GM18502 (cell line): ENCODE measurements around the gene NAP1L4.
"Not testable (repeated sequence)": the region's sequence is repeated elsewhere in the genome, so short reads cannot be mapped to it uniquely, and the experiment has no call there.

Experiments
- ATAC-seq: cut with Tn5 transposase; IDR thresholded peaks from one replicate; pipeline ENCODE4 v1.9.1; 2021; ENCODE audit warnings: mild to moderate bottlenecking; ENCODE audit not compliant: unreplicated experiment, poor library complexity

Gene NAP1L4

DNA sequence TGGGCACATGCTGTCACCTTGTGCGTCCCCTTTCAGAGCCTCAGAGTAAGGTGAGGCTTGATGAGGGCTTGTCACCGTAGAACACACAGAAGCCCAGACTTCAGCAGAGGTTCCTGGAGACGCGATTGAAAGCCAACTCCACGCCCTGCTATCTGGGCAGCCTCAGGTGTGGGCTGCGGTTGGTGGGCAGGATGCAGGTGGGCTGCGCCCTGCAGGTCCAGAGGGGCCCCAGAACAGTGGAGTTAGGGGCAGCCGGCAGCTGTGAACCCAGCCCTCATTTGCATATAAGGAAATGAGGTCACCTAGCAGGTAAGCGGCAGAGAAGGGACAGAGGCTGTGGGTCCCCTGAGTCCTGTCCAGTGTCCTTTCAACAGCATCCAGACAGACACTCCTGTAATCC, 78.4 kb downstream of the NAP1L4 start:
- no peak for ATAC-seq

DNA sequence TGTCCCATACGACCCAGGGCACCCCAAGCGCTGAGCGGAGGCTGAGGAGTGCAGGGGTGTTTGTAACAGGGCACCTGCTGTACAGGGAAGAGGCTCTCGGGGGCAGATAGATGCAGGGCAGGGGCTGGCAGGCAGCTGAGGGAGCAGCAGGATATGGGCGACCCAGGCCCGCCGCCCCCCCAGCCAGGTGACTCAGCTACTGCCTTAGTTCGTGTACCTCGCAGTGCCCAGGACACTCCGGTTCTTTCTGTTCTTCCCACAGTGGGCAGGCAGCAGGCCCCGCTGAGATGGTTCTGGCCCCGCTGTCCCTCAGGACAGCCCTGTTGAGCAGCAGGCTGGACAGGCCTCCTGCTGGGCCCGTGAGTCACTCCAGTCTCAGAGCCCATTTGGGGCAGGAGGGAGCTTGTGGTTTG, 79.1 kb downstream of the NAP1L4 start:
- no peak for ATAC-seq

DNA sequence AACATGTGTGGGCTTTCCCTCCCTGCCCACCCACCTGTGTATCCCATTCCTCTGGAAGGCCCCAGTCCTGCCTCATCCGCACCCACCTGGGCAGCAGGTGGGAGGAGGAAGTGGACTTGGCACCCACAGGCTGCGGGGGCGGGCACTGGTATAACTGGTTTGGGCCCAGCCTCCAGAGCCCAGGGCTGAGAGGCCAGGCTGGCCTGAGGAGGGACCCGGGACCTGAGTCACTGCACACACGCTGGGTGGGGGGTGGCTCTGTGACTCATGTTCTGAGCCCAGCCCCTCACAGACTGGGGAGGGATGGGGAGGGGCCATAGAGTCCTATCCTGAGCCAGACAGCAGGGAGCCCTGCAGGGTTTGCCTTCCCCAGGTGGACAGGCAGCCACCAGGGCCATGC, 79.6 kb downstream of the NAP1L4 start:
- no peak for ATAC-seq

DNA sequence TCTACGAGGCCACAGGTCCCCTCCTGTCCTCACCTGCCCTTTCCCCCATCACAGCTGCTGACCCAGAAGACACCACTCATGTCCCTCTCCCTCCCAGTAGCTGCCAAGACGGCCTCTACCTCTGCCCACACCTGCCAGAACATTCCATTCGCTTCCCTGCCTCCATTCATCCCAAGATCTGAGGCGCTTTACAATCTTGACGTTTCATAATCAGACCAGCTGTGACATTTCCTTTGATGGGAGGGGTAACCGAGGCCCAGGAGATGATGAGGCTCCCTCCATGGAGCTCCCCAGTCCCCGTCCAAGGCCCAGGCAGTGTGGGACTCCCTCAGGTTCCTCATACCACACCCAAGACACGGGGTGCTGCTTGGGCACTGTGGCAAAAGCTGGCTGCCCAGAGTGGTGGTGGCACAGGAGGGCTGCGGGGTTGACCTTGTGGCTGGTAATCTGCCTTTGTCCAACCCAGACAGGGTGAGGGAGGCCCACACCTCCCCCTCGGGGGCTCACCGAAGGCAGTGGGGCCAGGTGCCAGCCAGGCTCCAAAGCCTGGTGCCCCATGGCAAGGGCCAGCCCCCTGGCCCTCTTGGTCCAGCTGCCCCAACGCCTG, 80.2 kb downstream of the NAP1L4 start:
- no peak for ATAC-seq

DNA sequence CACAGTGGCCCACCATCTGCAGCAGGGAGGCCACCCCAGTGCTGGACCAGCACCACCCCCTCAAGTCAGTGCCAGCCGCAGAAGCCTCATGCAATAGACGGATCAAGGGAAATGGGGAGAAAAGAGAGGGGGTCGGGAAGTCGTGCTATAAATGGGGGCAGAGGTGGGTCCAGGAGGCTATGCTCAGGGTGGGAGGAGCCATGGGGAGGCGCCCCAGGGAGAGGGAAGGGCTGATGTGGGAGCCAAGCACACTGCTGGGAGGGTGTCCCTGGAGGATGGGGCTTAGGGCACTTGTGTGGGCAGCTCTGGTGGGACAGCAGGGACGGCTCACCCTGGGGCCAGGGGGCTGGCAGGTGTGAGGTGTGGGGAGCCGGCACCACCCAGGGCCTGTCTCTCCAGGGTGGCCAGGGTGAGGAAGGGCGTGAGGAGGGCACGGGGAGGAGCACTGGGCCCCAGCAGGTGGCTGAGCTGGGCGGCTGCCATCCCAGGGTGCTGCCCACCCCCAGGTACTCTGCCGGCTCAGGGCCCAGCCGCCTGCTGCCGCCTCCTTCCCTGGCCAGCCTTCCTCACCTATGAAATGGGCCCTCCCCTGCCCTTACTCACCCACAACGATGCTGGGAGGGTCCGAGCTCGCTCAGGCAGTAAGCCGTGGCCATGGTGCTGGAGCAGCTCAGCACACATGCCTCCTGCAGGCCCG, 80.9 kb downstream of the NAP1L4 start:
- no peak for ATAC-seq

DNA sequence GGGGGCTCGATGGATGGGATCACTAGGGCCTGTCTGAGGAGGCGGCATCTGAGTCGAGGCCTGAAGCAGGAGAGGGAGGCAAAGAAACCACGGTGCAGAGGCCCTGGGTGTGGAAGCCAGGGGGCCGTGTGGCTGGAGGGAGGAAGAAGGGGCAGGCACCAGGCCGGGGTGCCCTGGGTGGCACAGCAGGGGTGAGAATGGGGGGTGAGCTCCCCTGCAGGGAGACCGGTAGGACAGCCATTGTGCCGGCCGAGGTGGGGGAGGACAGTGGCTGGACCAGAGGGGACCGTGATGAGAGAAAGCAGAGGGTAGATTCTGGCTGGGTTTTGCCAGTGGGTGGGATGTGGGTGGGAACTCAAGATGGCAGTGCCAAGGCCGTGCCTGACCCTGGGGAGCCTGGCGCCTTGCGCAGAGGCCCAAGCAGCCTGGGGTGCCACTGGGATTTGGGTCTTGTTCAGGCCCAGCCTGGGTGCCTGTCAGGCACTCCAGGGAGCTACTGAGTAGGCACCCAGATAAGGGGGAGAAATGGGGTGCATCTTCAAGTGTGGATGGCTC, 81.7 kb downstream of the NAP1L4 start:
- ATAC-seq: no peak

DNA sequence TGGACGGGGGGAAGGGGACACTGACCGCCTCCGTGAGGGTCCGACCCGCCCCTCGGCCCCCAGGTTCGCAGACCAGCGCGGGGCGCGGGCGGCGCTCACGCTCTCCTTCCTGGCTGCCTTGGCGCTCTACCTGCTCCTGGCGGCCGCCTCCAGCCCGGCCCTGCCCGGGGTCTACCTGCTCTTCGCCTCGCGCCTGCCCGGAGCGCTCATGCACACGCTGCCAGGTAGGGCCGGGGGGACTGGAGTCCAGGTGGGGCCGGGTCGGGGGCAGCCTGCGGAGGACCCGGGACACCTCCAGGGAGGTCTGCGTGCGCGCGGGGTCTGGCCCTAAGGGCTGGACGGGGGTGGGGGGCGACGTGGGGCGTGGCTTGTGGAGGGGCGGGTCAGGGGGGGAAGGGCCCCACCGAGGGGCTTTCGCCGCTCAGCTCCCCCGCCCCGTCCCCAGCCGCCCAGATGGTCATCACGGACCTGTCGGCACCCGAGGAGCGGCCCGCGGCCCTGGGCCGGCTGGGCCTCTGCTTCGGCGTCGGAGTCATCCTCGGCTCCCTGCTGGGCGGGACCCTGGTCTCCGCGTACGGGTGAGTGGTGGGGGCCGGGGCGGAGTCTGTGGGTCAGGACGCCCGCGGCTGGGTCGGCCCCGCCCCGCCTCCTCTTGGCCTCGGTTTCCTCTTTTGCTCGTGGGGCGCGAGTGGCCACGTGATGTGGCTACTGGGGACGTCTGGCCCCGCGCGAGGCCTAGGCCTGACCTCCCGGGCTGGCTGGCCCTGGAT, 82.8 kb downstream of the NAP1L4 start:
- no peak for ATAC-seq

DNA sequence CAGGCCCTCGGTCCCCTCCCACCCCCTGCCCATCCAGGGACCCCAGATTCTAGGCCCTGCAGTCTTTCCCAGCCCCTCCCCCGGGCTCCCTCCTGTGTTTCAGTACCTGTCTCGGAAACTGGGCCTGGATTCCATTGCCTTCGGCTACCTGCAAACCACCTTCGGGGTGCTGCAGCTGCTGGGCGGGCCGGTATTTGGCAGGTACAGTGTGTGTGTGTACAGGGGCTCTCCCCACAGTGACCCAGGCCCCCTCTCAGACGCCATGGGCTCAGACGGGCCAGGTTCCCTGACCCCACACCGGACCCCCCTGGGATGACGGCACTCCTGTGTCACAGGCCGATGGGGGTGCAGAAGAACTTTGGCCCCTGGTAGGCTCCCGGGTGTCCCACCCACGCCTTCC, 84.0 kb downstream of the NAP1L4 start:
- ATAC-seq: no peak

DNA sequence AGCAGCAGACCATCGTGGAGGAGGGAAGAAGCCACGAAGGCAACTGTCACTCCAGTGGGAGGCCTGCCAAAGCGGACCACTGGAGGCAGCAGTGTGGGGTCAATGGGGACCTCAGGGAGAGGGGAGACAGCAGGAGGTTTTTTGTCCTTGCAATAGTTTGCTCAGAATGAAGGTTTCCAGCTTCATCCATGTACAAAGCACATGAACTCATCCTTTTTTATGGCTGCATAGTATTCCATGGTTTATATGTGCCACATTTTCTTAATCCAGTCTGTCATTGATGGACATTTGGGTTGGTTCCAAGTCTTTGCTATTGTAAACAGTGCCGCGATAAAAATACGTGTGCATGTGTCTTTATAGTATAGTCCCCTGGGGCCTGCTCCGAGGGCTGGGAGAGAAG, 86.8 kb downstream of the NAP1L4 start:
- not testable (repeated sequence) for ATAC-seq

DNA sequence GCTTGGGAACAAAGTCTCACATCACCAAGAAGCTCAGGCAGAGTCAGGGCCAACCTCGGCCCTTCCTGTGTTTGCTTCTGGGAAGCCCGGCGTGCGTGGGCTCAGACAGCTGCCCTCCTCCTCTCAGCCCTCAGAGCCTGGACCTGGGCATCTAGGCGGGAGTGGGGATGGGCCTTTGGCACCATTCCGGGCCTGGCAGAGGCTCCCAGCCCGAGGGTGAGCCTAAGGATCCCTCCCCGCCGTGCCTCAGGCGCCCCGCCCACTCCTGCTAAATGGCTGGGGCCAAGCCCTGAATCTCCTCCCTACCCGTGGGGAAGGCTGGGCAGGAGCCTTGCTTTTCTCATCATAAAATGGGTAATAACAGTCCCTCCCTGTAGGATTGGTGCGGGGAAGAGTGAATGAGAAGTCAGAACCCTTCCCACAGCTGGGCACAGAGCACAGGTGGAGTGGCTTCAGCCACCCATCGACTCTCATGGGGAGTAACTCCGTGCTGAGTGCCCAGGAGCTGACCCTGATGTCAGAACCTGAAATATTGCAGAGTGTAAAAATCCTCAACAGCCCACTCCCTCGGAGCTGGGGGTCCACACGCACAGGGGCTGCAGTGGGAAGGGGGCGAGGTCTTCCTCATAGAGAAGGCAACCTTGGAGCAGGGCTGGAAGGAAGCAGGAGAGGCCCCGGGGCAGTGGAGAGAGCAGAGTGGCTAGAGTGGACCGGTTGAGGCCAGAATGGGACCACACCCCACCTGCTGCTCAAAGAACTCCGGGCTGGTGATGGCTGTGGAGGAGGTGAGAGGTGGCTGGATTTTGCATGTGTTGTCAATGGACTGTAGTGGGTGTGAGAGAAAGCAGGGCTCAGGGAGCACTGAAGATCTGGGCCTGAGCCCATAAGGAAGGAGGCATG, 87.7 kb downstream of the NAP1L4 start:
- no peak for ATAC-seq

DNA sequence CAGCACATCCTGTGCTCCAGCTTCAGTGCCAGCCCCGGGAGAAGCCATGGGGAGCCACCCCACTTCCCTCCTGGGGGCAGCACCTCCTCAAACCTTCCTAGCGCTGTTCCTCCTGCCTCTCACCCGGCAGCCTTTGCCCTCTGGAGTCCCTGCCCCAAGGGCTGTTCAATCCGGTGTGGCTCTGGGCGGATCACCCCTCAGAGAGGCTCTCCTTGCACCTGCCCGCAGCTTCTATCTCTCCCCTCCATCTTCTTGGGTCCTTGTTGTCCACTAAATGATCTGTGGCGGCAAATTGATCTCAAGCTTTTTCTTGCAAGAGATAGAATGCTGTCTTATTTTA, 88.5 kb downstream of the NAP1L4 start:
- no peak for ATAC-seq

DNA sequence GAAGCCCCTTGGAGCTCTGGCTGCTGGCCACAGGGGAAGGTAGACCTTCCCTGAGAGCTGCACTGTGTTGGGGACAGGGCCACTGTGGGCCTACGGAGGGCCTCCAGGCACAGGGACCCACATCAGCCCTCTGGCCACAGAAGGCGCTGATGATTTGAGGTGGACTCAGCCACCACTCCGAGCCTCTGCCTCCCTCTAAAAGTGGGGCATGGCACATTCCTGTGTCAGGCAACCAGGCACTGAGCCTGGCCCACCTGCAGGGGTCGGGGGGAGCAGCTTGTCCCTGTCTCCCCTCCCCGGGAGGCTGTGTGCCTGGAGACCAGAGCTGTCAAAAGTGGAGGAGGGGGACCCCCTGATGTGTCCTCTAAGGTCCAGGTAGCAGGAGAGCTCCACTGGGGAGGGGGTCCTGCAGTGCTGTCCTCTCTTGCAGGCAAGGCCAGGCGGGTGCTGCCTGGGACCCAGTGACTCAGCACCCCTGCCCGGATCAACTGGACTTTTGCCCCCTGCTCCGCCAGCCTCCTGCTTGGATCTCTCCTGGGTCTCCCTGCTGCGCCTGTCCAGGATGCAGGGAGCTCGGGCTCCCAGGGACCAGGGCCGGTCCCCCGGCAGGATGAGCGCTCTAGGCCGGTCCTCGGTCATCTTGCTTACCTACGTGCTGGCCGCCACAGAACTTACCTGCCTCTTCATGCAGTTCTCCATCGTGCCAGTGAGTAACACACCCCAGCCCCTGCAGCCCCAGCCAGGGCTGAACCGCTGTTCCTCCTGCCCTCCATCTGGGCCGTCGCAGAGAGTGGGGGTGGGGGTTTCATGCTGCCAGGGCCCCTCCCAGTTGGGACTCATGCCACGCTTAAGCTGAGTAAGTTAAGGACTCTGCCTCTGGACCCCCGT, 89.1 kb downstream of the NAP1L4 start:
- no peak for ATAC-seq

DNA sequence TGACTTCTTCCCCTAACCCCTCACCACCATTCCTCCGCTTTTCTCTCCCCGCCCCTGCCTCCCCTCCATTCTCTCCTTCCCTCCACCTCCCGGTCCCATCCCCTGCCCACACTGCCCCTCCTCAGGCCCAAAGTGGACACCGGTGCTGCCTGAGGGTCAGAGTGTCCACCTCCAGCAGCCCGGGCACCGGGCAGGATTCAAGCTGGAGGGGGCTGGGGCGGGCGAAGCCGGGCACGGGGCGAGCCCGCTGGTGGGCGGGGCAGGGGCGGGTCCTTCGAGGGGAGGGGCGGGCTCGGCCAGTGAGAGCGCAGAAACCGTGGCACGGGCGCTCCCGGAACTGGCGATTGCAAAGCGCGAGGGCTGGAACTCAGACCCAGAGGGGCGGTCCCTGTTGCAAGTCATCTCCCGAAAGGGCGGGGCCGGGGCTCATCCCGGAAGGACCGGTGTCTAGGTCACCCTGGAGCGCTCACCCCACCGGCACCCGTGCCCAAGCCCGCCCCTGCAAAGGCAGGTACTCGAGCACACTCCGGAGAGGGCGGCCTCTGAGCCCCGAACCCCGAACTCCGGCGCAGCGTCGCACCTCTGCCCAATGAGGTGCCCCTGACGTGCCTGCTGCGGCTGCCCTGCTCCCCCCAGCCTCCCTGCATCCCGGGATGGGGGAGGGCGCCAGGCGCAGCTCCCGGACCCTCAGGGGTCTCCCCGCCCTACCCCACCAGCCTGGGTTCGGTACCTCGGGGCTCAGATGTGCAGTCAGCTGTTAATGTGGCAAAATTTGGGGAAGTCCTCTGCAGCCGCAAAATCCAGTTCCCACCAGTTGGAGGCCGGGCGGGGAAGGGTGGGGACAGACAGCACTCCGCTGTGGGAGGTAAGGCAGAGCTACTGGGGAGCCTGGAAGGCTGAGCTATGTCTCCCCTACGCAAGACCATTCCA, 90.0 kb downstream of the NAP1L4 start:
- peak; percentile 98 for ATAC-seq

DNA sequence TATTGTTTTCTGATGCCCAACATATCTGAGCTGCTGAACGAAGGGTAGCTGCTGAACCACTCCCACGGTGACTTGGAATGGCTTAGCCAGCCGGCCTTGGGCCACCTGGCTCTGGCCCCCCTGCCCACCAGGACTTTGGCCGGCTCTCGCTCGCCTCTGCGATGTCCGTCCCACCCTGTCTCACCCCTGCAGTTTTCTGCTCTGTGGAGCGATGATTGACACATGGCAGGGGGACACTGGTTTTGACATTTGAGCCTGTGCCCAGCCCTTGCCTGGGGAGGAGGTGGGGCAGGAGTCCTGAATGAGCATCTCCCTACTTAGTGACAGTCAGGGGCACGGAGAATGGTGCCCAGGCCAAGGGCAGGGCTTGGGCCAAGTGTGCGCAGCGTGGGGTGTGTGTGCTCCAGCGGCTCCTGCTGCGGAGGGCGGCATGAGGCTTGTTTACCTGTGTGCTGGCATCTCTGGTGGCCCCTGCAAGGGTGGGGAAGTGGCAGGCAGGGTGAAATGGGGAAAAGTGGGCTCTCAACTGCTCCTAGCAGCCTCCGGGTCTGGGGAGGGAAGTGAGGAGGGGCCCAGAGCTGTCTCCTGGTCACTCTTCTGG, 90.8 kb downstream of the NAP1L4 start:
- no peak for ATAC-seq

DNA sequence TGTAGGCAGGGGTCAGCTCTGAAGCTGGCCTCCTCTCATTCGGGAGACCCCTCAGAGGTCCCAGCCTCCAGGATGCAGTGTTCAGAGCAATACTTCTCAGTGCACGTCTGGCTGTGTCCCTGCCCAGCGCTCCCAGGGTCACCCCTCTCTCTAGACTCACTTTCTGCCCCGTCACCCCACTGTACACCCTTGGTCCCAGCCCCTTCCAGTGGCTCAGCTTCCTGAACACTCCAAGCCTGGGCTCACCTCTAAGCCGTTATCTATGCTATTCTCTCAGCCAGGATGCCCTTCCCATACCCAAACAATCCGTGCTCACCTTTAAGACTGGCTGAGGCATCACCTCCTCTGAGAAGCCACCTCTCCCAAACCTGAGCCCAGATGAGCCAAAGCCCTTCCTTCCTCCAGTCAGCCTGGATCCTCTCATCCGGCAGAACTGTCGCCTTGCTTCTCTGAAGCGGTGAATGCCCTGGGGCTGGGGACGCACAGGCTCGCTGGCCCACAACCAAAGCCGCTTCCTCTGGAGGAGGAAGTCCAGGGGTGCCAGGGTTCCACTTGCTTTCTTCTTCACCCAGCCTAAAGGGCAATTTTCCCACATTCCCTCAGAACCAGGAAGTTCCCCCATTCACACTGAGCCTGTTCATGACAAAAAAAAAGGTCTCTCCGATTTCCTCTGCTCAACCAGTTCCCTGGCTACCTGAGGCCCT, 92.9 kb downstream of the NAP1L4 start:
- no peak for ATAC-seq

DNA sequence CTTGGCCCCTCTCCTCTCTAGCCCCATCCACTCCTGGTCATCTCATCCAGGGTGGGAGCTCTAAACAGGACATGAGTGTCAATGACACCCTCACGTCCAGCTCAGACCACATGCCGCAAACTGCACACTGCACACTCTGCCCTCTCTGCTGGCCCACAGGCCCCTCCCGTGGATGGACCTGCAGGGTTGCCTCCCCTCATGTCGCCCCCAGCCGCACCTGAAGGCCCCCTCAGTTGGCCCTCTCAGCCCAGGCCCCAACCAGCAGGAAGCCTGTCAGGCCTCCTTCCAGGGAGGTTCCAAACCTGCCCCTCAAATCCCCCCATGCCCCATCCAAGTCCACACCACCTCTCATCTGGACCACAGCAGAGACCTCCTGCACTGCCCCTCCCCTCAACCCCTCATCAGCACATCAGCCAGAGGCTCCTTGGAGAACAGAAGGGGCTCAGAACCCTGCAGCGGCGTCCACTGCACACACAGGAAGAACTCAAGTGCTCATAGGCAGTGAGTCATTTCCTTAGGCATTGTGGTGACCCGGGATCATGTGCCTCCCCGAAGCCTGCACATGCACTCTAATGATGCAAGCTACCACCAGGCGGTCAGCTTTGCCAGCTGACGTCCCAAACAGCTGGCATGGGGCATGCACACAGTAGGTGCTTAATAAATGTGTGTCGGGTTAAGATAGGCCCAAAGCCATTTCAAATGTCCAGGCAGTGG, 93.6 kb downstream of the NAP1L4 start:
- no peak for ATAC-seq

DNA sequence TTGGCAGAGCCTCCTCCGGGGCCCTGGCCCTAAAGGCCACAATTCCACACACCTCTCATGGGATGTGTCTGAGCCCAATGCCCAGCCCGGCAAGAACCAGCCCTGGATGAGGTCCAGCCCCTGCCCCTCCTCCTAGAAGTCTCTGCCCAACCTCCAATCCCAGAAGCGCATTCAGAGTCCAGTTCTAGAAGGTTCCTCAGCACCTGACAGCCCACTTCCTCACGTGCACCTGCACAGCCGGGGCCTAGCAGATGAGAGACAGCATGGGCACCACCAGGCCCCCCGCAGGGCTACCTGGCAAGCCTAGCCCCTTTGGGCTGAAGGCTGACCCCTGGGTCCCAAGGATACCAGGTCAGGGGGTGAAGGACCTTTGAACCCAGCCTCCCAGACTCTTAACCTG, 95.1 kb downstream of the NAP1L4 start:
- ATAC-seq: no peak
